Measurements from ENCODE around the gene HPCA.

DNA sequence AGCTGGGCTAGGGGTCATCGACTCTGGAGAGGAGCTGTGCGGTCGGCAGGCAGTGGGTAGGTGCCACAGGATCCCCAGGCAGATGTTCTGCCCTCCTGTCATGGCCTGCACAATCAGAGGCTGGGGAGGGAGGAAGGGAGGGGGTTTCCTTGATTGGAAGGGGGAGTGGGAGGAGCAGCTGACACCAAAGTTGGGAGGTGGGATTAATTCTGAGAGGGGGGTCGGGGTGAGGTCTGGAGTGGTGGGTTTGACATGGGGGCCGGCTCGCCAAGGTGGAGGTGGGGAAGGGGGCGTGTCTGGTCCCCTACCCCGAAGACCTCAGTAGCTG is 651 bp upstream of the HPCA start:
- TF ChIP-seq, protein P1, sequence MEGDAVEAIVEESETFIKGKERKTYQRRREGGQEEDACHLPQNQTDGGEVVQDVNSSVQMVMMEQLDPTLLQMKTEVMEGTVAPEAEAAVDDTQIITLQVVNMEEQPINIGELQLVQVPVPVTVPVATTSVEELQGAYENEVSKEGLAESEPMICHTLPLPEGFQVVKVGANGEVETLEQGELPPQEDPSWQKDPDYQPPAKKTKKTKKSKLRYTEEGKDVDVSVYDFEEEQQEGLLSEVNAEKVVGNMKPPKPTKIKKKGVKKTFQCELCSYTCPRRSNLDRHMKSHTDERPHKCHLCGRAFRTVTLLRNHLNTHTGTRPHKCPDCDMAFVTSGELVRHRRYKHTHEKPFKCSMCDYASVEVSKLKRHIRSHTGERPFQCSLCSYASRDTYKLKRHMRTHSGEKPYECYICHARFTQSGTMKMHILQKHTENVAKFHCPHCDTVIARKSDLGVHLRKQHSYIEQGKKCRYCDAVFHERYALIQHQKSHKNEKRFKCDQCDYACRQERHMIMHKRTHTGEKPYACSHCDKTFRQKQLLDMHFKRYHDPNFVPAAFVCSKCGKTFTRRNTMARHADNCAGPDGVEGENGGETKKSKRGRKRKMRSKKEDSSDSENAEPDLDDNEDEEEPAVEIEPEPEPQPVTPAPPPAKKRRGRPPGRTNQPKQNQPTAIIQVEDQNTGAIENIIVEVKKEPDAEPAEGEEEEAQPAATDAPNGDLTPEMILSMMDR (IDR thresholded peaks at IDR 0.05) = no peak
- TF ChIP-seq POLR2A (IDR thresholded peaks at IDR 0.05) = no peak

Measured in esophagus squamous epithelium (tissue), 4 donors.